ENCODE measurements around the gene ITFG1. TPM values are rescaled to one million over a fixed set of nuclear protein-coding genes. Genes with fewer than 3 reads are reported as not detected.
"Not testable (repeated sequence)": the region's sequence is repeated elsewhere in the genome, so short reads cannot be mapped to it uniquely, and the experiment has no call there.

ITFG1 gene
- total RNA-seq, 1 donor, result 15.3 TPM

DNA sequence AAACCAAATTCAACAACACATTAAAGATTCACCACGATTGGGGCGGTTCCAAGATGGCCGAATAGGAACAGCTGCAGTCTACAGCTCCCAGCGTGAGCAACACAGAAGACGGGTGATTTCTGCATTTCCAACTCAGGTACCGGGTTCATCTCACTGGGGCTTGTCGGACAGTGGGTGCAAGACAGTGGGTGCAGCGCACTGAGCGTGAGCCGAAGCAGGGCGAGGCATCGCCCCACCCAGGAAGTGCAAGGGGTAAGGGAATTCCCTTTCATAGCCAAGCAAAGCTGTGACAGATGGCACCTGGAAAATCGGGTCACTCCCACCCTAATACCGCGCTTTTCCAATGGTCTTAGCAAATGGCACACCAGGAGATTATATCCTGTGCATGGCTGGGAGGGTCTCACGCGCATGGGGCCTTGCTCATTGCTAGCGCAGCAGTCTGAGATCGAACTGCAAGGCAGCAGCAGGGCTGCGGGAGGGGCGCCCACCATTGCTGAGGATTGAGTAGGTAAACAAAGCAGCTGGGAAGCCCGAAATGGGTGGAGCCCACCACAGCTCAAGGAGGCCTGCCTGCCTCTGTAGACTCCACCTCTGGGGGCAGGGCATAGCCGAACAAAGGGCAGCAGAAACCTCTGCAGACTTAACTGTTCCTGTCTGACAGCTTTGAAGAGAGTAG, 113.7 kb downstream of the ITFG1 start:
- DNase-seq (ENCODE audit: low read depth in 2 of 3, low spot score in 2 of 3), result not testable (repeated sequence)

- no peak for DNase-seq (ENCODE audit: low read depth in 2 of 3, low spot score in 2 of 3)
These were observed 118.8 kb downstream of the ITFG1 start for GRCh38 chr16:47342055-47342454.

GRCh38 chr16:47330562-47330961, 130.3 kb downstream of the ITFG1 start:
- not testable (repeated sequence) for DNase-seq (ENCODE audit: low read depth in 2 of 3, low spot score in 2 of 3)

DNA sequence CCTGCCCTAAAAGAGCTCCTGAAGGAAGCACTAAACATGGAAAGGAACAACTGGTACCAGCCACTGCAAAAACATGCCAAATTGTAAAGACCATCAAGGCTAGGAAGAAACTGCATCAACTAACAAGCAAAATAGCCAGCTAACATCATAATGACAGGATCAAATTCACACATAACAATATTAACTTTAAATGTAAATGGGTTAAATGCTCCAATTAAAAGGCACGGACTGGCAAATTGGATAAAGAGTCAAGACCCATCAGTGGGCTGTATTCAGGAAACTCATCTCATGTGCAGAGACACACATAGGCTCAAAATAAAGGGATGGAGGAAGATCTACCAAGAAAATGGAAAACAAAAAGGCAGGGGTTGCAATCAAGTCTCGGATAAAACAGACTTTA, 136.6 kb downstream of the ITFG1 start:
- not testable (repeated sequence) for DNase-seq (ENCODE audit: low read depth in 2 of 3, low spot score in 2 of 3)

GRCh38 chr16:47323241-47323640, 137.6 kb downstream of the ITFG1 start:
- no peak for DNase-seq (ENCODE audit: low read depth in 2 of 3, low spot score in 2 of 3)

- no peak for DNase-seq (ENCODE audit: low read depth in 2 of 3, low spot score in 2 of 3)
These were observed 140.1 kb downstream of the ITFG1 start for GRCh38 chr16:47320546-47321310.

DNA sequence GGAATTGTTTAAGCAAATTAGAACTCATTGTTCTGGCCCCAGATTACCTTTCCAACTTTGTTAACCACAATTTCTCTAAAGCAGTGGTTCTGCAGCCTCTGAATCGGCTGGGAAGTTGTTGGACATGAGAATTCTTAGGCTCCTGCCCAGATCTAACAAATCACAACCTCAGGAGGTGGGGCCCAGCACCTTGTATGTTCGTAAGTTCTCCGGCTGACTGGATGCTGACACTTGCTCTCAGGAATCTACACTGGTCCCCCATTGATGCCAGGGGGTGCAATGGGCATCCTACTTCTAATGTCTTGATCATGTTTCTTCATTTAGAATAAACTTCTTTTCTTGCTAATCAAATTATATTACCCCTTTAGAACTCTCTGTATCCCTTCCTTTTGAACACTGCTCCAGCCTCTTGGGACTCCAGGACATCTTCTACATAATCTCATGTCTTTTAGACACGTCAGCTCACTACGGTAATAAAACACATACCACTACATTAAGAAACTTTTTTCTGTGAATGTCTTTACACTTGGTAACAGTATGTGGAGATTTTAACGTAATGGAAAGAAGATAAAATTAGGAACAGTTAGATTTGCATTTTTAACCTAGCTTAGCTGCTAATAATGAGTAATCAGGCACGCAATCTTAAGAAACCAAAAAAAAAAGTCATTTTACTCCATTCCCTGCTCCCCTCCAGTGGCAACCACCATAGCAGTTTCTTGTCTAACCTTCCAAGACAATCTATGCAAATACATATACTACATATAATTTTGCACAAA, 143.2 kb downstream of the ITFG1 start:
- DNase-seq (ENCODE audit: low read depth in 2 of 3, low spot score in 2 of 3), result no peak

- DNase-seq (ENCODE audit: low read depth in 2 of 3, low spot score in 2 of 3), result no peak
These were observed 144.3 kb downstream of the ITFG1 start for GRCh38 chr16:47316442-47317015.

DNA sequence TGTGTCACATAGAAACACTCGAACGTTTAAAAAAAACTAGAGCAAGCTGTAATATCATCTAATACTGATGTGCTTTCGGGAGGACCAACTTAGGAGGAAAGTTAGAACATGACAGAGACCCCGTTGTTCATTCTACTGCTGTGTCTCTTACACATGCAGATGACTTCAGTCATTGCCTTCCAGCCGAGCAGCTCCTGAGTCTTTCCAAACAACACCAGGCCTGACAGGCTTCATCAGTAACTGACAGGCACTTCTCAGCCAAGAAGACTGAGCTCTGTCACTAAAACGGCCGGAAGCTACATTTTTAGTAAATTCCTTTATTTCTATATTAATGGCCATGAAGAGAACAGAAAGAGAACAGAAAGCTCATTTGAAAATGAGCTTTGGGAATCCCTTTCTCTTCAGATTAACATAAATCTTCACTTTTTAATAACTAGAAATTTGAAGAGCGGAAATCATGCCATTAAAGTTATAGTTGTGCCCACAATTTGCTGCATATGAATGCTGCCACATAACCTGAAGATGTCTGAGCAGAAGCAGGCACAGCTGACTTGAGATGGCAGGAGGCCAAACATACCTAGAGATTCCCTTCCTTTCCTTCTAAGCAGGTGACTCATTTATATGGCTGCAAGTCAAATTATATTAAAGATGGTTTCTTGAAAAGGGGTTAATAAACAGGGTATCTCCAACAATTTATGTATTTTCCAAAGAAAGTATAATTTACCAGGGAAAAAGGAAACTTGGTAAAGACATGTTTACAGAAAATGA, 148.9 kb downstream of the ITFG1 start:
- DNase-seq (ENCODE audit: low read depth in 2 of 3, low spot score in 2 of 3), result no peak

DNA sequence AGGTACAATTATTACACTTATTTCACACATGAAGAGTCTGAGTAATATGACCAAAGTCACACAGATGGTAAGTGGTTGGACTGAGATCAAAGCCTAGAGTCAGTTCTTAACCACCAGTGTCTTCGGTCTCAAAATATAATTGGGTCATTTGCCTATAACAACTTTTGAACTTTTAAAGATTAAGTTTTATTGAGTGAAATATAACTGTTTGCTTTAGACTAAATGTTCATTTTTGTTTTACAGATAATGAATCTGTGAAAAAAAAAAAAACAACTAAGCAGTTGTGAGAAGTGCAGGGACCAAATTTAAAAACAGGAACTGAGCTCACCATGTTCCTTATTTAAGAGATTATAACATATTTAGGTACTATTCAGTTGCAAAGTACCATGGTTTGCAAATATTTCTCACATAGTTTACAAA, 150.1 kb downstream of the ITFG1 start:
- DNase-seq (ENCODE audit: low read depth in 2 of 3, low spot score in 2 of 3), result peak in 1 of 3 donors; percentile 11

DNA sequence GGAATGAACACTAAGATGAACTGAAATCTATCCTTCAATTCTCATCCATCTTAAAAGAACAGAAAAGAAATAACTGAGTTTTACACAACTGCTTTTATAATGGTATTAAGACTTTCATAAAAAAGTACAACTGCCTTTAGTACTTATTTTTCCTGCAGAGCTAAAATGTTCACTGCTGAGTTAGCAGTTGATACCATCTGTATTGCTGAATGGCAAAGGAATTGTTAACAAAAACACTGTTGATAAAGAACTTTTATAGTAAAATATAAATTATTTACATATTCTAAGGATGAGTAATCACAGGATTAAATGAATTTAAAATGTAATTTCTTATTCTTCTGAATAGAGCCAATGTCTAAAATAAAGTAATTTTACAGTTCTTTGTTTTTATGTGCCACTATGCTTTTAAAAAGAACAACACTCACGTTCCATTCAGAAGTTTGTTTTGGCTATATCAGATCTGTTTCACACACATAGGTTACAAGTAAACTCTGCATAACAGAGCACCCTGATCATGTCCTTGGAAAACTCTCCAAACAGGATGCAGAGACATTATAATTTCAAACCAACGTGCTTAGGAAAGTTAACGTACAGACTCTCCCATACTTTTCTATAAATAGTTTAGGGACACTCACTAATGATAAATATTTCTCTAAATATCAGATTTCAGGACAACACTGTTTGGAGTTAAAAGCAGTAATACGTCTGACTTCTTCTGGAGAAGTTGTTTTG, 151.1 kb downstream of the ITFG1 start:
- no peak for DNase-seq (ENCODE audit: low read depth in 2 of 3, low spot score in 2 of 3)

GRCh38 chr16:47308601-47309000, 152.3 kb downstream of the ITFG1 start:
- DNase-seq (ENCODE audit: low read depth in 2 of 3, low spot score in 2 of 3), result no peak

DNA sequence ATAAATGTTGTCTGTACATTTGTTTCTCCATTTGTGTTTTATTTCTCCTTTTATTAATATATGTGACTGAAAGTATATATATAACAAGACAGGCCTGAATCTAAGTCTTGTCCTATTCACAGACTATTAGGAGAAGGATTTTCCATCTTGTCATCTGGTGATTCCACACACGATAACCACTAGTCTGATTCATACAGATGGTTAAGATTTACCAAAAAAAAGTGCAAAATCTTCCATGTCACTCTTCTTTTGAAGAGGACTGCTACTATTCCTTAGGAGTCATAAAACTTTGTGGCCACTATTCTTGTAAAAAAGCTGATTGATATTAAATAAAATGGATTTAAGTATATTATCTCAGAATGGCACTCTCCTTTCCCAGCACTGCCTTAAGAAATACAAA, 156.3 kb downstream of the ITFG1 start:
- no peak for DNase-seq (ENCODE audit: low read depth in 2 of 3, low spot score in 2 of 3)

DNA sequence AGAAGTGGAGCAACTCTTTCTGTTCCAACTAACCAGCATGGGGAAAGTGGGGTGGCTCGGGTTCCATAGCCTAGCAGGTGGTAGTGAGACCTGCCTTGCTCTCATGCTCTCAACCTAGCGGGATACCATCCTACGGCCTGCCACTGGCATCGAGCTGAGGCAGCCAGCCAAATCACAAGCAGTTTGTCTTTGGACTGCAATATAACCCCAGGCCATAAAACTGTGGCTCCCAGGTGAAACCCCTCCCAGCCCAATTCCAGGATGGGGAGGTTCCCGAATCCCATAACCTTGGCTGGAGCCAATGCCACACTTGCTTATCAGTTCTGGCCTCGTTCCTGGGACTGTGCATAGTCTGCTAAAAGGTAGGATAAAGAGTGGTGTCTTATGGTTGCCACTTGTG, 161.3 kb downstream of the ITFG1 start:
- no peak for DNase-seq (ENCODE audit: low read depth in 2 of 3, low spot score in 2 of 3)

DNA sequence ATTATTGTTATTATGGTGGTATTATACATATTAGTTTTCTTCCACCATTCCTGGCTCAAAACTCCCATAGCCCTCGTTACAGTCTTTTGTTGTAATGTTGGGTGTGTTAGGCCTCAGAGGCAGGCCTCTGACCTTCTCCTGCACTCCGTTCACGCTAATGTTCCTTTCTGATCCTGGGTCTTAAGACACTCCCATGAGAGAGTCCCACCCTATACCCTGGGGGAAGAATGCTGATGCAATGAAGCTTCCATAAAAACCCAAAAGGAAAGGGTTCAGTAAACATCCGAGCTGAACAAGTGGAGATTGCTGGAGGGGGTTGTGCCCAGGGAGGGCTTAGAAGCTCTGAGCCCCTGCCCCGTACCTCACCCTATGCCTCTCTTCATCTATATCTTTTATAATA, 175.9 kb downstream of the ITFG1 start:
- no peak for DNase-seq (ENCODE audit: low read depth in 2 of 3, low spot score in 2 of 3)

DNA sequence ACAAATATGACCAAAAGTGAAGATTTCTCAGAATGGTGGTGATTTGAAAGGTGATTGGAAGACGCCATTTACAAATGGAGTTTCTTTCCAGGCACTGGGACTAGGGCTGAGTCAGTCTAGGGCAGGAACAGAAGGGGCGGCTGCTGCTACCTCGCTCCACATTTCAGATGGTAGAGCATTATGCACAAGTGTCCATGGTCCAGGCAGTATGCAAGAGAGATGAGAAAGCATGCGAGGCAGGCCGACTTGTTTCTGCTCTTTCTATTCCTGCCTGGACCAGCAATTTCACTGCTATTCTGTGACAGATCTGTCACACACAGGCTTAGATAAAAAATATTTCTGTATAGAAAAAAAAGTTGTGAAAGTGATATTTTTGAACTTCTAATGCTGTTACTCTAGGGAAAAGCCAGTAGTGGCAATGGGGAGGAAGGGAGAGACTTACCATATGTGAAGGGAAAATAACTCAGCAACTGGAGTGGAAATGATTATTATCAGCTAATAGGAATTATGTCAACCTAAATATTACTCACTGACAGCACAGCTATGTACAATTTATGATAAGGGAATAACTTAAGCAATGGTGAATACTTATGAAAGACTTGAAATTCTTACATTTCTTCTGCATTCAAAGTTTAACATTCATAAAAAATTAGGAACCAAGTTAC, 182.4 kb downstream of the ITFG1 start:
- DNase-seq (ENCODE audit: low read depth in 2 of 3, low spot score in 2 of 3), result no peak

GRCh38 chr16:47276522-47276921, 184.3 kb downstream of the ITFG1 start:
- DNase-seq (ENCODE audit: low read depth in 2 of 3, low spot score in 2 of 3), result no peak

DNA sequence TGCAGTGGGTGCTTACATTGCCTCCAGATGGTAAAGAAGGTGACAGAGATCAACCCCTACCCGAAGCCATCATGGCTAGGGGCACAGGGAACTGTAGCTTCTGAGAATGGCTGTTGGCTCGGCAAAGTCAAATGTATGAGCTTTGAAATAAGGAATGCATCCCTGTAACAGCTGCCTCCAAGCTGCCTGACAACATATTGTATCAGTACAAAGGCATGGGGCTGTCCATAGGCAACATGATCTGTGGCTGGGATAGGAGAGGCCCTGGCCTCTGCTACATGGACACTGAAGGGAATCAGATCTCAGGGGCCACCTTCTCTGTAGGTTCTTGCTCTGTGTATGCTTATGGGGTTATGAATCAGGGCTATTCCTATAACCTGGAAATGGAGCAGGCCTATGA, 197.9 kb downstream of the ITFG1 start:
- no peak for DNase-seq (ENCODE audit: low read depth in 2 of 3, low spot score in 2 of 3)

GRCh38 chr16:47260503-47260902, 200.4 kb downstream of the ITFG1 start:
- DNase-seq (ENCODE audit: low read depth in 2 of 3, low spot score in 2 of 3), result no peak
